Stimulated activated CD4-positive, alpha-beta T cell treated with anti-CD3 and anti-CD28 coated beads, Interleukin-4, amount 100 ng/mL, for 4 hours (primary cell): ENCODE results near the gene TEN1.

Experiments used
- DNase-seq, 2 experiments: peaks; one replicate each; pipeline ENCODE4 v3.0.0-alpha.2; 2020

Gene TEN1

DNA sequence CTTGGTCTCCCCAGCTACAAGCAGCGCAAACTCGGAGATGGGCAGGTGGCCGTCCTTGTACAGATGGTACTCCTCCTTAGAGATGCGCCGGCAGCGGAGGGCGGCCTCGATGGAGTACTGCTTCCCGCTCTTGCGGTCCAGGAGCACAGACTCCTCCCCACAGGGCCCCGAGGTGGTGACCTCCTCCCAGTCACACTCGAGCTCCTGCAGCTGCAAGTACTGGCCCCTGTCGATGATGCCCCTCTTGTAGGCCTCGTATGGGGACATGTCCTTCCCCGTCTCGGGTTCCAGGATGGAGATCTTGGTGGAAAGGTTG, 28.8 kb downstream of the TEN1 start:
- DNase-seq = no peak

DNA sequence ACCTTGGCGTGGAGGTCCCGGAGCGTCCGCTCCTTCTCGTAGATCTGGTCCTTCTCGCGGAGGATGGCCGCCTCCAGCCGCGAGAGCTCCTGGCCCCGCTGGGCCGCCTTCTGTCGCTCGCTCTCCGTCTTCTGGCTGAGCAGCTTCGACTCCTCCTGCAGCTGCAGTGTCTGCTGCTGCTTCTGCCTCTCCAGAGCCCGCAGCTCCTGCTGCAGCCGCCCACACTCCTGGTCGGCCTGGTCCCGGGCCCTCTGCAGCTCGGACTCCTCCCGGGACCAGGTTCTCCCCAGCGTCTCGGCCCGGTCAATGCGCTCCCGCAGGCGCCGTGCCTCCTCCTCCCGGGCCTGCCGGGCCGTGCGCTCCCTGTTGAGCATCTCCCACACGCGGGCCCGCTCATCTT, 29.2 kb downstream of the TEN1 start:
- no peak for DNase-seq

DNA sequence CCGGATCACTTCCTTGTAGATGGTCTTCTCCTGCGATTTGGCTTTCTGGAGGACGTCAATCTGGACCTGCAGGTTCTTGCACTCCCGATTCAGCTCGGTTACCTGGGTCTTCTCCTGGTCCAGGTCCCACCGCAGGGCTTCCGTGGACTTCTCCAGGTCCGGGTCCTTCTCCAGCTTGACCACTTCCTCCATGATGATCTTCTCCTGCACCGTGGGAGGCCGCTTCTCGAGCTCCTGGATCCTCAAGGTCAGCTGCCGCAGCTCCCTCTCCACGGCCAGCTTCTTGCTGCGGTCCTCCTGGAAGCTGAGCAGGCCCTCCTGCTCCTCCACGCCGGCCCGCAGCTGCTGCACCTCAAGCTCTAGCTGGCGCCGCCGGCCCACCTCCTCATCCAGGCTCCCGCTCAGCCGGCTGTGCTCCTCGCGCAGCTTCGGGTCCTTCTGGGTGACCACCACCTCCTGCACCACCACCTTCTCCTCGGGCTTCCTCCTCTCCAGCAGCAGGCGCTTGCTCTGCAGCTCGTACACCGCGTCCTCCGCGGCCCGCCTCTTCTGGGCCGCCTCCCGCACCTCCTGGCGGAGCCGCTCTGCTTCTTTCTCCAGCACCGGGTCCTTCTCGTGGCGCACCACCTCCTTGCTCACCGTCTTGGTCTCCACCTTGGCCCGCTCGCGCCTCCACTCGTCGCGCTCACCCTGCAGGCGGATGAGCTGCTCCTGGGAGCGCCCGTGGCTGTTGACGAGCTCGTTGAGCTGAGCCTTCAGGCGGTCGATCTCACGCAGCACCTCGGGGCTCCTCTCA, 29.8 kb downstream of the TEN1 start:
- no peak for DNase-seq

DNA sequence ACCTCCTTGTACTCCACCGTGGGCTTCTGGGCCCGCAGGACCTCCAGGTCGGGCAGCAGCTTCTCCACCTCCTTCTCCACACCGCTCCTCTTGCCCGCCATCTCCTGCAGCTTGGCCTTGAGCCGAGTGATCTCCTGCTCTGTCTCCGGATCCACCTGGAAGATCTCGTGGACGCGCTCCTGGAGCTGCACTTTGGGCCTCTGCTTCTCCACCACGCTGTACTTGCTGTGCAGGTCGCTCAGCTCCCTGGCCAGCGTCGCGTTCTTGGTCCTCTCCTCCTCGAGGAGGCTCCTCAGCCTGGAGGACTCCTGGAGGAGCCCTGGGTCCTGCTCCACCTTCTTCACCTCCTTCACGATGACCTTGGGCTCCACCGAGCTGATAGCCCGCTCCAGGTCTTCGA, 30.4 kb downstream of the TEN1 start:
- no peak for DNase-seq

DNA sequence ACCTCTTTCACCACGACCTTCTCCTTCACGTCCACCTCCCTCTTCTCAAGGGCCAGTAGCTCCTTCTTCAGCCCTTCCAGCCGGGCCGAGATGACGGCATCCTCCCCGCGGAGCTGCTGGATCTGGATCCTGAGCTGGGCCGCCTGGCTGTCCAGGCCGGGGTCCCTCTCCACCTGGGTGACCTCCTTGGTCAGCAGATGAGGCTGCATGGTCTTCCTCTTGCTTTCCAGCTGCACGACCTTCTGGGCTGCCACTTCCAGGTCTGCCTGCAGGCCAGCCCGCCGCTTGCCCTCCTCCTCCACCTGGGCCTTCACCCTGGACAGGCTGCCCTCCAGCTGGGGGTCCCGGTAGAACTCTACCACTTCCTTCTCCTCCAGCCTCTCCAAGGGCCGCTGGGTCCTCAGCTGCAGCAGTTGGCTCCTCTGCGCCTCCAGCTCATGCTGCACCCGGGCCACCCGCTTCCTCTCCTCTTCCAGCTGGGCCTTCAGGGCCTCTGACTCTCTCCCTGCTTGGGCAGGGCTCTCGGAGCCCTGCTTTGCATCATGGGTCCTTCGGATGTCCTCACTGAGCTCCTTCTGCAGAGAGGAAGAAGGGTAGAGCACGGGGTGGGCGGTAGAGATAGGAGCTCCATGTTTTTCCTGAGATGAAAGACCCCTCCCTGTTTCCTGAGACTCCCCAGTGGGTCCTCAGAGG, 31.1 kb downstream of the TEN1 start:
- DNase-seq = no peak

DNA sequence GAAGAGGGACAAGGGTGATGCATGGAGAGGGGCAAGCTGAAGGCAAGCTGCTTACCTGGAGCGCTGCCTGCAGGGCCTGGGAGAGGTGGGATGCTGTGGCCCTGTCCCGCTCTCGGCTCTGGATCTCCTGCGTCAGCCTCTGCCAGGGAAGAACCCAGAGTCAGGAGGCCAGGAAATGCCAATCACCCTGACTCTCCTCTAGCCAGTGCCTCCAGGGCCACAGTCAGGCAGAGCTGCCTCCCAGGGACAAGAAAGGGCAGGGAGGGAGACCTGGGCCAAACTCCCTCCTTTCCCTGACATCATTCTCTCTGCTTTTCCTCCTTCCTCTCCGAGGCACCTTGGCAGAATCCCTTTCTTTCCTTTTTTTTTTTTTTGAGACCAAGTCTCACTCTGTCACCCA, 32.9 kb downstream of the TEN1 start:
- DNase-seq = no peak

DNA sequence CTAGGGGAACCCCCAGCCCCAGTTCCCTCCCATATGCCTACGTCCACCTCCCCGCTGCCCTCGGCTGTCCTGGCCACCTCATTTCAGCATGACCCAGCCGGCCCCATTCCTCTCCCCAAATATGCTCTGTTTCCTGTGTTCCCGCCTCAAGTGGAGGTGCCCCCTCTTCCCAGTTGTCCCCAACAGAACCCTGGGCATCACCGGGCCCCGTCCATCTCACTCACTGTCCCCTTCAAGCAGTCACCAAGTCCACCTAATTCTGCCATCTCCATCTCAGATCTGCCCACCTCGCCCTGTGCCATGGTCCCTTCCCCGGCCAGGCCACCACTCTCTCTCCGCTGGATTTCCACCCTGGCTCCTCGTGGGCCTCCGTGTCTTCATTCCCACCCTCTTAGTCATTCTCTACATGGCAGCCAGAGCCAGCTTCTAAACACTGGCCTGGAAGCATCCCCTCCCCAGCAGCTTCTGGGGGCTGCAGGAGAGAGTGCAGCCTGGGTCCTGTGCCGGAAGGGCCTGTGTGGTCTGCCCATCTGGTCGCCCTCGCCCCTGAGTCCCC, 34.4 kb downstream of the TEN1 start:
- DNase-seq = no peak

DNA sequence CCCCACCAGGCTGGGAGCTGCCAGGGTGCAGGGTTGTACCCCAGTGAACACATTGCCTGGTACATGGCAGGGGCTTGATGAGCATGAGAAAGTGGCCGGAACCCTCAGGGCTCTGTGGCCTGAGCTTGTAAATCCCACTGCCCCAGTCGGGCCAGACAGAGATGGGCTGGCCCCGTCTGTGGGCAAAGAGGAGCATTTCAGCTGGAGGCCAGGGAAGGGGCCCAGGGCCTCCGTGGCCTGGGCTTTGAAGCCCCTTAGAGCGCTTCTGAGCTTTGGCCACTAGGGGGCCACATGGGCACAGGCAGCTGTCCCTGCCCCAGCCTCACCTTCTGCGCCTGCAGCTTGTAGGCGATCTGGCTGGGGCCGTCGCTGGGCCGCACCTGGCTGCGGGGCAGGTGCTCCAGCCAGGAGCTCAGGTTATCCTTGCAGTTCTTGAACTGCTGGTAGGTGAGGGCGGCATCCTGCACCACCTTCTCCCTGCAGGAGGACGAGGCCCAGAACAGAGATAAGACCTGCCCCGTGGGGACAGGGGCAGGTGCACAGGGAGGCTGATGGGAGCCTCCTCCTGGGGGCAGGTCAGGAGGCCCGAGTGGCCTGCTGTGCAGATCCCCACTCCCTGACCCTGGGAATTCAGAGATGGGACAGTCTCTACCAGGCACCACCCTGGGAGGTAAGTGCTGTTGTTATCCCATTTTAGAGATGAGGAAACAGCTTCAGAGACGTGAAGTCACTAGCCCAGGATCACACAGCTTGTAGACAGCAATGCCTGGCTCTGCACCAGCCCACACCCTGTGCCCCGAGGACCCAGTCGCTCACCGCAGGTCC, 35.3 kb downstream of the TEN1 start:
- DNase-seq = peak; percentile 69 to 70

DNA sequence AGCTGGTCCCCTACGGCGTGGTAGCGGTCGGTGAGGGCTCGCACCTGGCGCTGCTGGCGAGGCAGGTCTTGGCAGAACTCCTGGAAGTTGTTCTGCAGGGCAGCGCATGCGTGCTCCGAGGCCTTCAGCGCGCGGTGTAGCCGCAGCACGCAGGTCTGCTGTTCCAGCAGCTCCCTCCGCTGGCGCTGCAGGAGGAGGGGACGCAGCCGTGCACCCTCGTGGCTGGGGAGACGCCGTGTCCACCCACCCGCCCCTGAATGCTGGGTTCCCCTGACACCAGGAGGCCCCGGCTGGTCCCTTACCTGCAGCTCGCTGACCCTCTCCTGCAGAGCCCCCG, 35.9 kb downstream of the TEN1 start:
- no peak for DNase-seq

DNA sequence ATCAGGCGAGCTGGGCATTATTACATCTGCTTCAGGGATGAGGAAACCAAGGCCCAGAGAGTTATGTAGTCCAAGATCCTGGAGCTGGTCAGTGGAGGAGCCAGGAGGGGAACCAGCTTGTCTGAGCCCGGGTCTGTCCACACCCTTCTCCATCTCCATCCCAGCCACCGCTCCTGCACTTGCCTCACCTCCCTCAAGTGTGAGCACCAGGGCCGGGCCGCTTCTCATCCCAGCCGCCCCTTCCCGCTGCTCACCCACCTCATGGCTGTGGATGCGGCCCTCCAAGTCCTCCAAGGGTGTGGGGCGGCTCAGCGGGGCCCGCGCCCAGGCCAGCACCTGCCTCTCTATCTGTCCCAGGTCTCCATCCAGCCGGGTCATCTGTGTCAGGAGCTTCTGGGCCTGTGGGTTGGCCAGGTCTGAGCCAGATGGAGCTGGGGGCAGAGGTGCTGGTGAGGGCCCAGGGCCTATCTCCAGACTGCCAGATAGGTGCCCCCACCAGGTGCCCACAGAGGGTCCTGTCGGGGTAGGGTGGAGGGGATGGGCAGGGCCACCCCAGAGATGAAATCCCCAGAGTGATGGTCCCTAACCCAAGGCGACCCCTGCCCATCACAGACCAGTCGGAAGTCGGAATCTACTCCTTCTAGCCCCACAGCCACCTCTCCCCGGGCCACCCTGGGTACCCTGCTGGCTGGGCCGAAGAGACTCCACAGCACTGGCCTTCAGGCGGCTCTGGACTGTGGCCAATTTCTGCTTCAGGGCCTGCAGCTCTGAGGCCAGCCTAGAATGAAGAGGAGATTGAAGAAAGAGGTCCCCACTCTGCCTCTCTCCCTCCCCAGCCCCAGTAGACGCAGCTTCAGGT, 38.7 kb downstream of the TEN1 start:
- DNase-seq = no peak

DNA sequence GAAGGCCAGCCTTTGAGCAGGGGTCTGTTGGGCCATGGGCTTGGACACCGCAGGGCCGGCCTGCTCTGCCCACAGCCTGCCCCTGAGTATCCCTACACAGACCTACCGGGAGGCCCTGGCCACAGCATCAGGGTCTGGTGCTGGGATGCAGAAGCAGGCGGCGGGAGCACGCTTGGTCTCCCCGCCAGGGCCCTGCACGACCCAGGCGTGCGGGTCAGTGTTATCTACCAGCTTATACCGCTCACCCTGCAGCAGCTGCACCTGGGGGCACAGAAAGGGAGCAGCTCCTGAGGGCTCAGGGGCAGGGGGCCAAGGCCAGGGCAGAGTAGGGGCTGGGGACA, 39.3 kb downstream of the TEN1 start:
- no peak for DNase-seq

DNA sequence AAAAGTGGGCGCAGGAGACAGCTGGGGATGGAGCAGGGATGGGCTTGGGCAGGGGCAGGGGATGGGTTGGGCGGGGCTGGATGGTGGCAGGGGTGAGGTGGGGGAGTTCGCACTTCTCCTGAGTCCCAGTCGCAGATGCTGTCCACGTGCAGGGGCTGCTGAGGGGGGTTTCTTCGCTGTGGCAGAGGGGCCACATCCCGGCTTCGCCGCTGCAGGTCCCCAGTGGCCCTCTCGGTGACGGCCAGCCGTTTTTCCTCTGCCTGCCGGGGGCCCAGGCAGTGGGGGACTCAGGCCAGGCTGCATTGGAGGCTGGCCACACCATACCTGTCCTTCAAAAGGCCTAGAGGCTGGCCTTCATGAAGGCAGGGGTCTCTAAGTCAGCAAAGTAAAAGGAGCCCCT, 39.8 kb downstream of the TEN1 start:
- no peak for DNase-seq

DNA sequence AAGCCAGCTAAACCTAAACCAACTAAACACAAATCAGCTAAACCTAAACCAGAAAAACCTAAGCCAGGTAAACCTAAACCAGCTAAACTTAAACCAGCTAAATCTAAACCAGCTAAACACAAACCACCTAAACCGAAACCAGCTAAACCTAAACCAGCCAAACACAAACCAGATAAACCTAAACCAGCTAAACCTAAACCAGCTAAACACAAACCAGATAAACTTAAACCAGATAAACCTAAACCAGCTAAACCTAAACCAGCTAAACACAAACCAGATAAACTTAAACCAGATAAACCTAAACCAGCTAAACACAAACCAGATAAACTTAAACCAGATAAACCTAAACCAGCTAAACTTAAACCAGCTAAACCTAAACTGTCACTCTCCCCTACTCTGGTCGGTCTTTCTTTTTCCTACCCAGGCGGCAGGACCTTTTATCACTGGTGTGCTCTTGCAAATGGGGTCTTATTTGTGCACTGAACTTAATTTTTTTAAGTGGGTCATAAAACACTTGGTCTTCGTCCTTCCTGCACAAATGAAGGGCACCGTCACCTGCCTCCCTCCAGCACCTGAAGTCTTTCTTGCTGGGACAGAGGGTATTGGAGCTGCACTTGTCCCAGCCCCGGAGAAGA, 40.9 kb downstream of the TEN1 start:
- no peak for DNase-seq

DNA sequence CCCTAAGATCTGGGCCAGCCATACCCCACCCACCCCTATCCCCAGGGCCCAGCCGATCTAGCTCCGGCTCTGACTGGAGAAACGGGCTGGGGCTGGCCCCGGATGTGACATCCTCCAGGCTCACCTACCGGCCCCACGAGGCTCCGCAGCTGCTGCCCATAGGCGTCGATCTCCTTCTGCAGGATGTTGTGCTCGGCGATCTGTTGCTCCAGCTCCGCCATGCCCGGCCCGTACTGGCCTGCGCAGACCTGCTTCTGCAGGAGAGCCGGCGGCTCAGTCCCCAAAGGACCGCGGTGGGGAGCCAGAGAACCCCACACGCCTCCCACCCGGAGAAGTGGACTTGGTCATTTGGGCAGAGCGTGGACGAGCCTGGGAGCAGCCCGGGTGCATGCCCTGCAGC, 43.2 kb downstream of the TEN1 start:
- no peak for DNase-seq

DNA sequence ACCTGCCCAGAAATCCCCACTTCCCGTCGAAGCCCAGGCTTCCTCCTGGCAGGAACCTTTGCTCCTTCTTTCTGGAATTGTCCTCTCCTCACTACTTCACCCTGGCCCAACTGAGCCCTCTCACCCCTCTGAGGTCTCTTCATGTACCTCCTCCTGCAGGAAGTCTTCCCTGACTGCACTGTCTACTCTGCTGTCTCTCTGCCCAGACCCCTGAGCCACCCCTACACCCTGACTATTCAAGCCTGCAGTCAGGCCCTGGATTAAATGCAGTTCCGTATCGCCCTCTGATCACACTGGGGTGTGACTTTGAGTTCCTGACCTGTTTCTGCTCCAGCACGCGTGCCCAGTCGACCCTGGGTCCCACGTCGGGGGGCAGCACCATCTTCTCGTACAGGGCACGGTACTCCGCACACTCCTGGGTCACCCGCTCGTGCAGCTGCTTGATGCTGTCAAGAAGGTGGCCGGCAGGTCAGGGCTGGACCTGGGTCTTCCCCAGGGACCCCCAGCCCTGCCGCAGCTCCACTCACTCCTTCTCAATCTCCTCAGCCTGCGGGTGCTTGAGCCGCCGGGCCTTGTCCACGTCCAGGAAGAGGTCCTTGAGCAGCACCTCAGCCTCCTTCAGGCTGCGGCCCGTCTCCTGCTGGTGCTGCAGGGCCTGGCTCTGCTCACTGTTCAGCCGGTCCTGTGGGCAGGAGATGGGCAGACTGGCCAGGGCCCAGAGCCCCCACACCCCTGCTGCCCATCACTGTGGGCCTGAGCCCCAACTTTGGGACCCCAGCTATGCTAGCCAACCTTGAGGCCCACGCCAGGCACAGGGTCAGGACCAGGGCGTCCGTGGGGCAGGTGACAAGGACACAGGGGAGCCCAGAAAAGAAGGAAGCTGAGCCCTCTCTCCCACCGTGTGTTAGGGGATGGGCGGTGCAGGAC, 44.2 kb downstream of the TEN1 start:
- DNase-seq = no peak

DNA sequence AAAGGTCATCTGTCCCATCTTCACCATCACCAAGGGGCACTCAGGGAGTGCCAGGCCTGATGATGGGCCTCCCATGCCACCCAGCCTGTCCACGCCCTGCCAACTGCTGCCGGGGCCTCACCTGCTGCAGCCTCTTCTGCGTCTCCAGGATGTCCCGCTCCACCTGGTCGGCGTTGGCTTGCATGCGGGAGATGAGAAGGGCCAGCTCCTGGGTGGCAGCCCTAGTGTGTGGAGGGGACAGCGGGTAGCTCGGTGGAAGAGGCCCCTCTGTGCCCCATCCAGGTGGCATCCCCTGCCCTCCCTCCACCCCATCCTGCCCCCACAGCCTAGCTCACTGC, 44.8 kb downstream of the TEN1 start:
- no peak for DNase-seq

DNA sequence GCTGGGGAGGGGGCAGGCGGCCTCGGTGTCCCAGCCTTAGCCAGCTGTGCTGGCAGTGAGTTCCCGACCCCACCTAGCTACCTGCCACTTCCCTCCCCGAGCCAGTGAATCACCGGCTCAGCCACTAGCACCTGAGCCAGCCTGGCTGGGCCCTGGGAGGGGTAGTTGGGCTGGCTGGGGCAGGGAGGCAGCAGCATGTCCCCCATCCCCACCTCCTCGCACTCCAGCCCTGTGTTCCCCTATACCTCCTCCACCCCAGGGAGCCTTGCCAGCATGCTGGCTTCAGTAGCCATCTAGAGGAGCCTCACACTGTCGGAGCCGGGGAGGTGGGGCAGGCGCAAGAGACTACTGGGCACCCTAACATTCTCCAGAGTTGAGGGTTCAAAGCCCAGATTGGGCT, 45.3 kb downstream of the TEN1 start:
- no peak for DNase-seq

DNA sequence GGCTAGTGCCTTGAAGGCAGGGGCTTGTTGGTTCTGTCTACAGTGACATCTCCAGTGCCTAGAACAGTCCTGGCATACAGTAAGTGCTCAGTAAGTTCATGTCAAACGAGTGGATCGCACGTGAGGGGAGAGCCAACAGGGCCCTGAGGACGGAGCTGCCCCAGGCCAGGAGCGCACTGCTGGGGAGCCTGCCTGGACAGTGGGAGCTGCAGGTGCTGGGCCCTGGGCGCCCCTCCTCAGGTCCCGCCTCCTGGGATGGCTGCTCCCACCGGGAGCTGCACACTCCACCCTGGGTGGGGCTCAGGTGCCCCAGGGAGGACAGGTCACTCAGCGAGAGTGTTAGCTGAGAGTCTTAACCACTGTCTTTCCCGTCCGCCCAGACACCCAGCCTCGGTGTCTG, 46.3 kb downstream of the TEN1 start:
- DNase-seq = no peak

DNA sequence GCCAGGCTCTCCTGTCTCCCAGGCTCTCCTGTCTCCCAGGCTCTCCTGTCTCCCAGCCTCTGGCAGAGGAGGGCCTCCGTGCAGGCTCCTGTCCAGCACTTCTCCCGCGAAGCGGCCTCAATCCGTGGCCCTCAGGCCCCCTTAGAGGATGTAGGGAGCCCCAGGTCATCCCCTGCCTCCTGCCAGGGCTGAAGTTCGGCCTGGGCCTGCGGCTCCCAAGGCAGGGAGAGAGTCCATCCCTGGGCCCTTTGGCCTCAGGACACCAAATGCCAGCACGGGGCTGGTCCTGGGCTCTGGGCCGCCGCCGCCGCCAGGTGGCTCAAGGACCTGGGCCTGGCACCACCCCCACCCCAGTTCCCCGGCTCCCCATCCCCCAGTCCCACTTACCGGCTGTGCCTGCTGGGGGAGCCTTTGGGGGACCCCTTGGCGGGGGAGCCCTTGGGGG, 47.7 kb downstream of the TEN1 start:
- DNase-seq = no peak

DNA sequence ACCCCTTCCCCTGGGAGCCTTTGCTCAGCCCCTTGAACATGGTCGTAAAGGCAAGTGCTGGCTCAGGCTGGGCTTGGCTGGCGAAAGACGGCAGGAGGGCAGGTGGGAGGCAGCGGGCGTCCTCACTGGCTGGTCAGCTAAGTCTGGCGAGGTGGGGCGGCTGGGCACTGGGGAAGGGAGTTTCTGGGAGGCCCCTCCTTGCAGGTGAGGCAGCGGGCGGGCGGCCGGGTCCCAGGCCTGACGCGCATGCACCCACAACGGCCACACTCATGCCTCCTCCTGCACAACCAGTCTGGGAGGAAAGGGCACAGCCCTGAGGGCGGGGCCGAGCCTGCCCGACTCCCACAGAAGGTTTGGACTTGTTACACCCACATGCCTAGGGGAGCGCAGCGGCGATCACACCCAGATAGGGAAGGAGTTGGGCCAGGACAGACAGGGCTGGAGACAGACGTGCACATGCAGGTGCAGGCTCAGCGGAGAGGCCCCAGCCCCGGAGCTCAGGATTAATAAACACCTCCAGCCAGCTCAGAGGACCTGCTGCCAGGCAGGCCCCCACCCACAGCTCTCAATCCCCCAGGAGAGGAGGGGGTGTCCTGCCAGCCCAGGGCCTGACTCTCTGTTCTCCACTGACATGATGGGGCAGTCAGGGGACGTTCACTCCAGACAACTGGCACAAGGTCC, 48.3 kb downstream of the TEN1 start, which contains the start of gene EVPL:
TSS of gene EVPL (minus strand) at position 148 of the 681 bp plus-strand sequence. CDS start at position 40, 108 bp downstream.
- DNase-seq = no peak
